Measurements from ENCODE around the gene FBXW10.
"Not testable (repeated sequence)": the region's sequence is repeated elsewhere in the genome, so short reads cannot be mapped to it uniquely, and the experiment has no call there.

GRCh38 chr17:18750242-18750641, 6.4 kb downstream of the FBXW10 start:
- not testable (repeated sequence) for TF ChIP-seq CTCF (IDR thresholded peaks at IDR 0.05; ENCODE audit: poor library complexity, severe bottlenecking); SMC3 (conservative IDR thresholded peaks at IDR 0.05; ENCODE audit: poor library complexity); EZH2 (IDR thresholded peaks at IDR 0.05; ENCODE audit: borderline replicate concordance, insufficient read depth, low read length, poor library complexity, severe bottlenecking)

Measured in neural cell (in vitro differentiated cells).